ENCODE data around the gene METTL22. TPM values are rescaled to one million over a fixed set of nuclear protein-coding genes. Genes with fewer than 3 reads are reported as not detected.

Gene METTL22
- total and polyA plus RNA-seq, 2 experiments from 2014 or later: 17.6 to 19.7 TPM

DNA sequence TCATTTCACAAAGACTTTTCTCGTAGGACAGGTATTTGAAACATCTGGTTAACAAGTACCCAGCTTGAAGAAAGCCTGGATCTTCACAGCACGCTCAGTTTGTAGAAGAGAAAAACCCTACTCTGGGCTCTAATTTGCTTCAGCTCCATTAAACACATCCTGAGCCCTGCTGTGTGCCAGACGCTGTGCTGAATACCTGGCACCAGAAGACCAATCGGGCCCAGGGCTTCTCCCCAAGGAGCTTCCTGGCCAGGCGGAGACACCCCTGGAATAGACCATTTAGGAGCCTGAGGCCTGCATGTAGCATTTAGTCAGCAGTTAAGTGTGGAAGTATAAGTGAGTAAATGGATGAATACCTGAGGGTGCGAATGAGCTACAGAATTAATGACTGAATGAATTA is 44.0 kb downstream of the METTL22 start:
- H3K9me2 ChIP-seq (replicated peaks; ENCODE audit: insufficient read depth): no peaks in the 10 kb centered on the region
- no peaks in the 10 kb centered on the region for H3K9me3 ChIP-seq (ENCODE audit: low read depth)
- WGBS (ENCODE audit: low lambda C conversion rate, missing lambda C conversion rate): 69% methylated on average over 6 of the region's 6 CpGs
- no peaks in the 10 kb centered on the region for H3K4me1 ChIP-seq (ENCODE audit: insufficient read depth)
- TF ChIP-seq EZH2phosphoT487 (IDR thresholded peaks at IDR 0.05; ENCODE audit: low read depth, severe bottlenecking, unreplicated experiment): no peak
- no peak for TF ChIP-seq EZH2 (IDR thresholded peaks at IDR 0.05; ENCODE audit: borderline replicate concordance)
- TF ChIP-seq, protein P1, sequence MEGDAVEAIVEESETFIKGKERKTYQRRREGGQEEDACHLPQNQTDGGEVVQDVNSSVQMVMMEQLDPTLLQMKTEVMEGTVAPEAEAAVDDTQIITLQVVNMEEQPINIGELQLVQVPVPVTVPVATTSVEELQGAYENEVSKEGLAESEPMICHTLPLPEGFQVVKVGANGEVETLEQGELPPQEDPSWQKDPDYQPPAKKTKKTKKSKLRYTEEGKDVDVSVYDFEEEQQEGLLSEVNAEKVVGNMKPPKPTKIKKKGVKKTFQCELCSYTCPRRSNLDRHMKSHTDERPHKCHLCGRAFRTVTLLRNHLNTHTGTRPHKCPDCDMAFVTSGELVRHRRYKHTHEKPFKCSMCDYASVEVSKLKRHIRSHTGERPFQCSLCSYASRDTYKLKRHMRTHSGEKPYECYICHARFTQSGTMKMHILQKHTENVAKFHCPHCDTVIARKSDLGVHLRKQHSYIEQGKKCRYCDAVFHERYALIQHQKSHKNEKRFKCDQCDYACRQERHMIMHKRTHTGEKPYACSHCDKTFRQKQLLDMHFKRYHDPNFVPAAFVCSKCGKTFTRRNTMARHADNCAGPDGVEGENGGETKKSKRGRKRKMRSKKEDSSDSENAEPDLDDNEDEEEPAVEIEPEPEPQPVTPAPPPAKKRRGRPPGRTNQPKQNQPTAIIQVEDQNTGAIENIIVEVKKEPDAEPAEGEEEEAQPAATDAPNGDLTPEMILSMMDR (IDR thresholded peaks at IDR 0.05; ENCODE audit: poor library complexity): no peak
- no peaks in the 10 kb centered on the region for H3K79me2 ChIP-seq
- no peak overlapping the region for H3K27ac ChIP-seq
- H3K4me3 ChIP-seq: no peak overlapping the region
- no peak overlapping the region for H2AFZ ChIP-seq
- no peaks in the 10 kb centered on the region for H4K20me1 ChIP-seq (ENCODE audit: insufficient read depth, poor library complexity, severe bottlenecking)
- no peaks in the 10 kb centered on the region for H3K27me3 ChIP-seq
- DNase-seq (ENCODE audit: low spot score): no peak
- H3K4me2 ChIP-seq: no peak overlapping the region
- no peaks in the 10 kb centered on the region for H3K36me3 ChIP-seq (replicated peaks; ENCODE audit: insufficient read depth, low read depth)

DNA sequence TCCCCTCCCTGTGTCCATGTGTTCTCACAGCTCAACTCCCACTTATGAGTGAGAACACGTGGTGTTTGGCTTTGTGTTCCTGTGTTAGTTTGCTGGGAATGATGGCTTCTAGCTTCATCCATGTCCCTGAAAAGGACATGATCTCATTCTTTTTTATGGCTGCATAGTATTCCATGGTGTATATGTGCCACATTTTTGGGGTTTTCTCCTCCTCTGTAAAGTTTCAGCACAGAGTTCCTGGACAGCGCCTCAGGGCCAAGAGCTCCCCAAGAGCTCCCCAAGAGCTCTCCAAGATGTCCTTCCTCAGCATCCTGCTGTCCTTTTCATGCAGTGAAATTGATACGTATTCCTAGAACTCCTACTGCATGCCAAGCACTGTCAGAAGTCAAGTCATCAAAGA is 46.0 kb downstream of the METTL22 start:
- Histone ChIP-seq H3K9me2 (replicated peaks; ENCODE audit: insufficient read depth) (no peaks in the 10 kb centered on the region), H2AFZ (no peak overlapping the region), H3K4me2 (no peak overlapping the region), H3K4me3 (no peak overlapping the region), H3K27me3 (no peaks in the 10 kb centered on the region), H3K9me3 (ENCODE audit: low read depth) (no peaks in the 10 kb centered on the region), H3K4me1 (ENCODE audit: insufficient read depth) (no peaks in the 10 kb centered on the region), H3K27ac (no peak overlapping the region), H4K20me1 (ENCODE audit: insufficient read depth, poor library complexity, severe bottlenecking) (no peaks in the 10 kb centered on the region), H3K36me3 (replicated peaks; ENCODE audit: insufficient read depth, low read depth) (no peaks in the 10 kb centered on the region), H3K79me2 (no peaks in the 10 kb centered on the region)
- no peak for DNase-seq (ENCODE audit: low spot score)
- 92% methylated on average over 3 of the region's 3 CpGs for WGBS (ENCODE audit: low lambda C conversion rate, missing lambda C conversion rate)
- TF ChIP-seq, protein P1 (IDR thresholded peaks at IDR 0.05; ENCODE audit: poor library complexity): no peak
- TF ChIP-seq EZH2phosphoT487 (IDR thresholded peaks at IDR 0.05; ENCODE audit: low read depth, severe bottlenecking, unreplicated experiment) (no peak), EZH2 (IDR thresholded peaks at IDR 0.05; ENCODE audit: borderline replicate concordance) (no peak)

DNA sequence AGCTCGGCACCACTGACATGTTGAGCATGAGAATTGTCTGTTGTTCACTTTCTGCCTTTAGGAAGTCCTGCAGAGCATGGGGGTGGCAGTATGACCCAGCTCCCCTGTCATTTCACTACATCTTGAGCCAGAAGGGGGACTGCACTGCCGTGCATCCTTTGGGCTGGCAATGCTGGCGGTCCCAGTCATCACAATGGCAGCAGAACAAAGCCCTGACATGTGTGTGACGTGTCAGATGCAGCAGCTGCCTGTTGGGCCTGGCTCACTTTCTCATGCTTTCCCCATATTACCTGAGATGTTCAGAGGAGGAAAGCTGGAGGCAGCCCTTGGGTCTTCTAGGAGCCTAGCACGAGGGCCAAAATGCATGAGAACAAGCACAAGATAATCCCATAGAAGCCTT is 46.6 kb downstream of the METTL22 start:
- no peak for DNase-seq (ENCODE audit: low spot score)
- no peaks in the 10 kb centered on the region for H3K9me2 ChIP-seq (replicated peaks; ENCODE audit: insufficient read depth)

More for the DNA sequence above, 46.6 kb downstream of the METTL22 start:
- Histone ChIP-seq H4K20me1 (ENCODE audit: insufficient read depth, poor library complexity, severe bottlenecking) (no peaks in the 10 kb centered on the region), H3K9me3 (ENCODE audit: low read depth) (no peaks in the 10 kb centered on the region), H3K27ac (no peak overlapping the region), H2AFZ (no peak overlapping the region), H3K27me3 (no peaks in the 10 kb centered on the region), H3K4me1 (ENCODE audit: insufficient read depth) (no peaks in the 10 kb centered on the region), H3K79me2 (no peaks in the 10 kb centered on the region), H3K4me3 (no peak overlapping the region), H3K4me2 (no peak overlapping the region), H3K36me3 (replicated peaks; ENCODE audit: insufficient read depth, low read depth) (no peaks in the 10 kb centered on the region)
- no peak for TF ChIP-seq EZH2phosphoT487 (IDR thresholded peaks at IDR 0.05; ENCODE audit: low read depth, severe bottlenecking, unreplicated experiment)
- no peak for TF ChIP-seq EZH2 (IDR thresholded peaks at IDR 0.05; ENCODE audit: borderline replicate concordance)
- TF ChIP-seq, protein P1 (IDR thresholded peaks at IDR 0.05; ENCODE audit: poor library complexity): no peak
- 87% methylated on average over 5 of the region's 5 CpGs for WGBS (ENCODE audit: low lambda C conversion rate, missing lambda C conversion rate)

Measured in hepatocyte (in vitro differentiated cells).